PC-9 (cell line): ENCODE measurements around the gene MLXIP. TPM values are rescaled to one million over a fixed set of nuclear protein-coding genes. Genes with fewer than 3 reads are reported as not detected.
A peak's percentile ranks its signal among the peaks of the same experiment; 100 is the strongest.

Experiments used
- BruUV-seq: library from RNA; stranded (reverse); fragments of 400-500 nt; replicated peaks from 2 replicates; lab custom pipeline; 2021; lab: Mats Ljungman, UMichigan
- CTCF ChIA-PET: fragments of 300-600 bp; sonication (Branson Sonifier 250); formaldehyde crosslinking; loops from one replicate; lab custom pipeline; 2022; ENCODE audit warnings: antibody characterized with exemption; lab: Charles Lee
- POLR2A ChIA-PET: fragments of 300-600 bp; sonication (Branson Sonifier 250); formaldehyde crosslinking; loops from one replicate; lab custom pipeline; 2022; ENCODE audit warnings: antibody characterized with exemption; ENCODE audit not compliant: unreplicated experiment; lab: Charles Lee
- DNase-seq, 2 experiments: peaks; one replicate each; pipeline versions ENCODE4 v3.0.0 to v3.0.0-alpha.2; 2015 to 2022; ENCODE audit warnings: mixed read lengths in 1 of 2
- H2AFZ ChIP-seq: fragments of 200-600 bp; sonication (generic); 2 replicates; pipeline ENCODE4 v1.8.1; 2017; ENCODE audit warnings: antibody characterized with exemption
- H3F3A ChIP-seq: fragments of 200-600 bp; sonication (generic); 2 replicates; pipeline ENCODE4 v1.8.1; 2017; ENCODE audit warnings: antibody characterized with exemption, mild to moderate bottlenecking, low read depth; ENCODE audit not compliant: insufficient read depth
- H3K27ac ChIP-seq: fragments of 200-600 bp; sonication (generic); 2 replicates; pipeline ENCODE4 v1.6.1; 2016; ENCODE audit warnings: mixed run types
- H3K27me3 ChIP-seq: fragments of 200-600 bp; sonication (generic); 2 replicates; pipeline ENCODE4 v1.6.1; 2016; ENCODE audit warnings: low read depth, mixed run types; ENCODE audit not compliant: insufficient read depth
- H3K36me3 ChIP-seq: fragments of 200-600 bp; sonication (generic); 2 replicates; pipeline ENCODE4 v1.6.1; 2016; ENCODE audit warnings: low read depth, mixed run types
- H3K4me1 ChIP-seq: fragments of 200-600 bp; sonication (generic); replicated peaks from 2 replicates; pipeline ENCODE4 v1.6.1; 2016; ENCODE audit warnings: mixed run types; ENCODE audit not compliant: insufficient read depth
- H3K4me2 ChIP-seq: fragments of 200-600 bp; sonication (generic); 2 replicates; pipeline ENCODE4 v1.6.1; 2017; ENCODE audit warnings: mixed run types
- H3K4me3 ChIP-seq: fragments of 200-600 bp; sonication (generic); 2 replicates; pipeline ENCODE4 v1.6.1; 2016; ENCODE audit warnings: mixed run types
- H3K79me2 ChIP-seq: fragments of 200-600 bp; sonication (generic); 2 replicates; pipeline ENCODE4 v1.6.1; 2017; ENCODE audit warnings: low read depth, mixed run types
- H3K9me2 ChIP-seq: fragments of 200-600 bp; sonication (generic); 2 replicates; pipeline ENCODE4 v1.8.1; 2017; ENCODE audit warnings: mild to moderate bottlenecking; ENCODE audit not compliant: insufficient read depth
- H3K9me3 ChIP-seq: fragments of 200-600 bp; sonication (generic); 2 replicates; pipeline ENCODE4 v1.8.1; 2016; ENCODE audit warnings: low read depth; ENCODE audit not compliant: insufficient read depth
- H4K20me1 ChIP-seq: fragments of 200-600 bp; sonication (generic); 2 replicates; pipeline ENCODE4 v1.8.1; 2017; ENCODE audit not compliant: insufficient read depth
- CTCF ChIP-seq: fragments of 200-600 bp; sonication (generic); conservative IDR thresholded peaks from 2 replicates; pipeline ENCODE4 v1.6.1; 2017; ENCODE audit warnings: mixed run types, antibody characterized with exemption, mild to moderate bottlenecking, moderate library complexity
- EZH2 ChIP-seq: fragments of 200-600 bp; sonication (generic); IDR thresholded peaks from 2 replicates; pipeline ENCODE4 v1.8.0; 2017; ENCODE audit warnings: antibody characterized with exemption, low read depth
- intact Hi-C: fragments of 100-400 bp; cut with micrococcal nuclease; formaldehyde crosslinking; loops from one replicate; pipeline ENCODE4 v1.10.0; 2022; ENCODE audit not compliant: unreplicated experiment
- total RNA-seq: library from RNA; stranded (reverse); gene quantifications from 2 replicates; pipeline ENCODE4 v1.2.3, GENCODE V29; 2021

MLXIP gene
- total RNA-seq, 1 experiment from 2014 or later = 83.3 TPM

GRCh38 chr12:122142857-122143256 is 64.3 kb downstream of the MLXIP start:
- Histone ChIP-seq H3K9me3 (no peaks in the 10 kb centered on the region), H3K27me3 (no peaks in the 10 kb centered on the region), H3F3A (no peaks in the 10 kb centered on the region), H3K4me3 (no peak overlapping the region), H4K20me1 (no peaks in the 10 kb centered on the region; the same call in 1 of the 2 replicates), H3K27ac (no peak overlapping the region), H3K36me3 (no peaks in the 10 kb centered on the region), H2AFZ (no peak overlapping the region), H3K4me2 (no peak overlapping the region), H3K4me1 (no peaks in the 10 kb centered on the region), H3K9me2 (no peaks in the 10 kb centered on the region), H3K79me2 (no peaks in the 10 kb centered on the region)
- no peak for TF ChIP-seq EZH2
- no peak for DNase-seq
- intact Hi-C loops = no loop called here
- BruUV-seq = no TSS peak
- ChIA-PET POLR2A (no interaction called here), CTCF (interaction anchor here (0.6 kb wide), 1 partner anchor 1317 kb away, joined by 8 read pairs; no protein-coding TSS in a partner anchor)

GRCh38 chr12:122144885-122145284 is 66.3 kb downstream of the MLXIP start:
- Histone ChIP-seq H3K4me2 (no peak overlapping the region), H3K4me3 (no peak overlapping the region), H3K9me2 (no peaks in the 10 kb centered on the region), H3F3A (no peaks in the 10 kb centered on the region), H3K27me3 (no peaks in the 10 kb centered on the region), H3K36me3 (no peaks in the 10 kb centered on the region), H3K27ac (no peak overlapping the region), H2AFZ (no peak overlapping the region), H3K9me3 (no peaks in the 10 kb centered on the region), H3K79me2 (no peaks in the 10 kb centered on the region), H4K20me1 (no peaks in the 10 kb centered on the region), H3K4me1 (no peaks in the 10 kb centered on the region)
- POLR2A ChIA-PET = no interaction called here
- TF ChIP-seq EZH2 (no peak), CTCF (no peak)
- no peak for DNase-seq
- BruUV-seq = TSS peak; percentile 9
- intact Hi-C loops = no loop called here
- CTCF ChIA-PET = interaction anchor here (0.6 kb wide), 1 partner anchor 105 kb away, joined by 4 read pairs; no protein-coding TSS in a partner anchor

GRCh38 chr12:122145505-122146330 is 67.2 kb downstream of the MLXIP start:
- CTCF ChIA-PET = interaction anchor here (0.6 kb wide), 1 partner anchor 106 kb away, joined by 4 read pairs; no protein-coding TSS in a partner anchor

More at GRCh38 chr12:122145505-122146330, 67.2 kb downstream of the MLXIP start:
- Histone ChIP-seq H3K36me3 (no peaks in the 10 kb centered on the region), H3K4me2 (no peak overlapping the region), H3K27me3 (no peaks in the 10 kb centered on the region), H3K4me3 (no peak overlapping the region), H3K79me2 (no peaks in the 10 kb centered on the region), H3K27ac (no peak overlapping the region), H3F3A (no peaks in the 10 kb centered on the region), H2AFZ (no peak overlapping the region), H4K20me1 (no peaks in the 10 kb centered on the region), H3K9me3 (no peaks in the 10 kb centered on the region), H3K4me1 (no peaks in the 10 kb centered on the region), H3K9me2 (no peaks in the 10 kb centered on the region)
- intact Hi-C loops = no loop called here
- TF ChIP-seq CTCF (no peak), EZH2 (no peak)
- DNase-seq = no peak
- POLR2A ChIA-PET = no interaction called here
- BruUV-seq = no TSS peak
